ENCODE results near the gene AMPH.

AMPH gene

GRCh38 chr7:38504684-38505083 is 126.5 kb downstream of the AMPH start:
- no peak for TF ChIP-seq CTCF (IDR thresholded peaks at IDR 0.05; ENCODE audit: control insufficient read depth, extremely low read depth, insufficient read depth)
- DNase-seq (ENCODE audit: low read depth): no peak
- no peak overlapping the region for H3K4me3 ChIP-seq (ENCODE audit: low read depth, low read length)

- TF ChIP-seq CTCF (IDR thresholded peaks at IDR 0.05; ENCODE audit: control insufficient read depth, extremely low read depth, insufficient read depth): no peak
- H3K4me3 ChIP-seq (ENCODE audit: low read depth, low read length): no peak overlapping the region
- DNase-seq (ENCODE audit: low read depth): no peak
Measured at GRCh38 chr7:38502848-38503247, 128.3 kb downstream of the AMPH start.

GRCh38 chr7:38502289-38502688 is 128.9 kb downstream of the AMPH start:
- no peak for TF ChIP-seq CTCF (IDR thresholded peaks at IDR 0.05; ENCODE audit: control insufficient read depth, extremely low read depth, insufficient read depth)
- no peak for DNase-seq (ENCODE audit: low read depth)

GRCh38 chr7:38492010-38492409 is 139.2 kb downstream of the AMPH start:
- no peak overlapping the region for H3K4me3 ChIP-seq (ENCODE audit: low read depth, low read length)
- no peak for TF ChIP-seq CTCF (IDR thresholded peaks at IDR 0.05; ENCODE audit: control insufficient read depth, extremely low read depth, insufficient read depth)
- no peak for DNase-seq (ENCODE audit: low read depth)

More at GRCh38 chr7:38502289-38502688, 128.9 kb downstream of the AMPH start:
- no peak overlapping the region for H3K4me3 ChIP-seq (ENCODE audit: low read depth, low read length)

GRCh38 chr7:38482521-38482920 is 148.7 kb downstream of the AMPH start:
- DNase-seq (ENCODE audit: low read depth): no peak
- H3K4me3 ChIP-seq (ENCODE audit: low read depth, low read length): no peak overlapping the region
- no peak for TF ChIP-seq CTCF (IDR thresholded peaks at IDR 0.05; ENCODE audit: control insufficient read depth, extremely low read depth, insufficient read depth)

- no peak for DNase-seq (ENCODE audit: low read depth)
- no peak overlapping the region for H3K4me3 ChIP-seq (ENCODE audit: low read depth, low read length)
- TF ChIP-seq CTCF (IDR thresholded peaks at IDR 0.05; ENCODE audit: control insufficient read depth, extremely low read depth, insufficient read depth): no peak
Measured at GRCh38 chr7:38481401-38481800, 149.8 kb downstream of the AMPH start.

- H3K4me3 ChIP-seq (ENCODE audit: low read depth, low read length): no peak overlapping the region
- no peak for TF ChIP-seq CTCF (IDR thresholded peaks at IDR 0.05; ENCODE audit: control insufficient read depth, extremely low read depth, insufficient read depth)
- no peak for DNase-seq (ENCODE audit: low read depth)
Measured at GRCh38 chr7:38478404-38478803, 152.8 kb downstream of the AMPH start.

Data from LNCaP clone FGC (cell line).